Raji (cell line): ENCODE measurements around the gene ERBB3.

Source experiments
- POLR2A ChIP-seq: IDR thresholded peaks from 2 replicates; pipeline ENCODE4 v1.6.1; 2011; ENCODE audit warnings: low read depth, low read length, control low read depth; ENCODE audit not compliant: insufficient read depth

Gene ERBB3

DNA sequence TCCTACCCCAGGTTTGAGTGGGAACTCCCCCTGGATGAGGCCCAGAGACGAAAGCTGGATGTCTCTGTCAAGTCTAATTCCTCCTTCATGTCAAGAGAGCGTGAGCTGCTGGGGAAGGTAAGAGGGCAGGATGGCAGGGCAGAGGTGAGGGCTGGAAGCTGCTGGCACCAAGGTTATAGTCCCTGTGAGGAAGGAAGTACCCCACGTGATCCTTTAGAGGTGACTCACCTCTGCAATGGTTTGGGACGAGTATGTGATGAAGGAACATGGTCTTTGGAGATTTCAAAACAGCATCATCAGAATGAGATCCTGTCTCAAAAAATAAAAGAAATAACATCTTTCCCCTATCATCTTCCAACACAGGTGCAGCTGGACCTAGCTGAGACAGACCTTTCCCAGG is 63.3 kb downstream of the ERBB3 start:
- no peak for TF ChIP-seq POLR2A

DNA sequence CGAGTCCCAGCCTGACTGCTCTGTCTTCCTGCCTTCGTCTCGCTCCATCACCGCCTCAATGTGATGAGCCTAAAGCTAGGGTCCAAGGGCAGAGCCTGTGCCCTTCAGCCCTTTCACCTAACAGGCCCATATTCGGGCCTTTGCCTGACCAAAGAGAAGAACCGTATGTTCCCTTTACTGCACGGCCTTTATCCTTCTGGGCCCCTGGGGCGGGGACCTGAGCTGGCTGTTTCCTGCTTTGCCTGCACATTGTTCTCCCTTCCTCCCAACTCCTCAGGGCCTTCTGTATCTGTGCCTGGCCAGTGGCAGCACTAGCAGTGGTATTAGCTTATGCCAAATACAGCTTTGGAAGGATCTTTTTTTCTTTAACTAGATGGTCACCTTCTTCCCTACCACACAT is 63.9 kb downstream of the ERBB3 start:
- no peak for TF ChIP-seq POLR2A

DNA sequence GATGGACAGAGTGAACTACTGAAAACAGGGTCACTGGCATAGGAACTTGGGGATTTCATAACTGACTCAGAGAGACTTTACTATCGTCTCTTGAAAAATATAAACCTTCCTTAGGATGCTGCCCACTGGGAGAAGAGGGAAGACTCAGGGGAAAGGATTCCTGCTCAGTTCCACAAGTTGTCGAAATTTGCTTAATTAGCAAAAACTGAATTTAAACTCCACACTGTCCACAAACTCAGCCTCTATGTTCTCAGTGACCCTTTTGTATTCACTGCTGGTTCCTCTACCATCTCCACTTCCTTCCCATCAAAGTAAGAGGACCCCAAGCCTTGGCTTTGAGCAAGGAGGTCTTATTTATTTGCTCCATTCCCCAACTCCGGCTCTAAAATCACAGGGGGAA is 65.3 kb downstream of the ERBB3 start:
- no peak for TF ChIP-seq POLR2A

DNA sequence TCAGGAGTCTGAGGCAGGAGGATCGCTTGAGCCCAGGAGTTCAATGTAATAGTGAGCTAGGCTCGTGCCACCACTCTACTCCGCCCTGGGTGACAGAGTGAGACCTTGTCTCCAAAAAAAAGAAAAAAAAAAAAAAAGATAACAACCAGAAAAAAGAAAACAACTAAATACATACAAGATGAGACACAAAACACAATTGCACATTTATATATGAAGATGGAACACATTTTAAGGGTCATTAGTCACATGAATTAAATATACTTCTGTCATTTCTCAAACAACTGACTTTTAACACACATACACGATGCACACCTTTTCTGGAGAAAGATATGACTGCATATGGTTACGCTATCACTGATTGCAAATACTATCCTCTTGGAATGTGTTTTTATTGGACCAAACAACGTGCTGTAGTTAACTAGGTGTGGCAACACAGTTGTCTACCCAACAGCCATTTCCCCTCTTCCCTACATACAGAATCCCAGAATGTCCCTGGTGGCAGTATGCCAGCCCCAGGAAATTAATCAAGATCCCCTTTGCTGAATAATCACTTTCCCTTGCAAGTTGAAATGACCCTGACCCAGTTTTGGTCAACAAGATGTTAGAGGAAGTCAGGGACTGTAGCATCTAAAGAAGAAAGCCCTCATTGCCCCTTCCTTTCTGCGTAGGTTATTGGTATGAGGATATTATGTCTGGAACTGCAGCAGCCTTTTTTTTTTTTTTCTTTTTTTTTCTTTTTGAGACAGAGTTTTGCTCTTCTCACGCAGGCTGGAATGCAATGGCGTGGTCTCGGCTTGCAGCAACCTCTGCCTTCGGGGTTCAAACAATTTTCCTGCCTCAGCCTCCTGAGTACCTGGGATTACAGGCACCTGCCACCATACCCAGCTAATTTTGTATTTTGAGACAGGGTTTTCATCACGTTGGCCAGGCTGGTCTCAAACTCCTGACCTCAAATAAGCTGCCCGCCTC is 66.8 kb downstream of the ERBB3 start:
- no peak for TF ChIP-seq POLR2A

DNA sequence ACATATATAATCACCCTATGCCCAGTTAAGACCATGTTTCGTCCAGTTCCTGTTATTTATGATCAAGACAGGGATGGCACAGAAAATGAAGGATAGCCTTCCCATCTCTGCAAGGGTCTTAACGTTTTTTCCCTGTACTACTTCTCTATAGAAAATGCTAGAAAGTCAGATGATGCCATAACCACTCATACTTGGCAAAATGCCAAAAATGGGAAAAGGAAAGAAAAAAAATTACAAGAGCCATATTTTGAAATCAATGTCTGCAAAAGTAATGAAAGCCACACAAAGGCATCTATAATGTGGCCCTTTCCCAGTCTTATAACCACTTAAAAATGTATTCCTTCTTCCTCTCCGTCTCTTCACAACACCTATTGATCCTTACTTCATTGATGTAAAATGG is 70.6 kb downstream of the ERBB3 start:
- TF ChIP-seq POLR2A: no peak

DNA sequence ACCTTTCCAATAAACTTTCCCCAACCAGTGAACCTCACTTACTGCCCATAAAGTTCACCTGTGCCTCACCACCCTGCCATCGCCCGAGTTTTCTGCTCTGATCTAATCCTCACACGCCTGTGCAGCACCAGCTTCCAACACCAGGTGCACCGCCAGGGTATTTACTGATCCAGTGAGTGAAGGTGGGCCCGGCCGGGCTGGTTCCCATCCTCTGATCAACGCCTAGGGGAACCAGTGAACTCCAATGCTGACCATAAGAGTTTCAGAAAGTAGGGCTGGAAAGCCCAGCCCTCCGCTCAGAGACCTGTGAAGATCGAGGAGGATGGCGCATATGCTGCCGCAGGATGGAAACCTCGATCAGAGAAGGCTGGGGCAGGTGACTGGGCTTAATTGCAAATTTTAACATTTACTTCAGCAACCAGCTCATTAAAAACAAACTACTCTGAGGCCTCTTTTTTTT is 71.7 kb downstream of the ERBB3 start:
- no peak for TF ChIP-seq POLR2A

DNA sequence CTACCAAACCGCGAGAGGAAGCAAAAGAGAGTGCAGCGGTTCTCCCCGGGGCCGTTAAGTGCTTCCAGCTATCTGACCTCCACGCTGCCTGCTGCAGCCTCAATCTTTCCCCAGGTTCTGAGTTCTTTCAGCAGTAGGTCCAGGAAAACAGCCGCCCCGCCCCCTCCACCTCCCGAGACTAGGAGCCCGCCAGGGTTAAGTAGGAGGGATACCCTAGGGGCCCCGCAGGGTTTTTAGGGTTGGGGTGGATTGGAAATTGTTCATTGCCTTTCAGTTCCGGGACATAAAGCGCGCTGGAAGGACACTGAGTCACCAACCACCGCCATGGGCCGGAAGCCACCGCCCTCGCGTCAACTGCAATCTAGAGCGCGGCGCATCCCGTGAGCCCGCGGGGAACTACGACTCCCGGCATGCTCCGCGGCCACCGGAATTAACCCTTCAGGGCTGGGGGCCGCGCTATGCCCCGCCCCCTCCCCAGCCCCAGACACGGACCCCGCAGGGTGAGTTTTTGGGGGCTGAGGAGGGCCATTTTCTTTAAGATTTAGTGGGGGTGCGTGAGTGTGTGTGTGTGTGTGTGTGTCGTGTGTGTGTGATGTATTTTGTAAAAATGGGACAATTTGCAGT is 72.3 kb downstream of the ERBB3 start, which contains the start of gene MYL6B:
MYL6B (plus strand) TSS at position 456 of the 624 bp plus-strand sequence. CDS start 1,332 bp downstream, outside the sequence.
- TF ChIP-seq POLR2A: peak; percentile 91
